HG03378 (cell line): Measurements from ENCODE around the gene WWP2.
"Not testable (repeated sequence)": the region's sequence is repeated elsewhere in the genome, so short reads cannot be mapped to it uniquely, and the experiment has no call there.

ENCODE experiments used
- ATAC-seq: cut with Tn5 transposase; IDR thresholded peaks from one replicate; pipeline ENCODE4 v1.9.1; 2021; ENCODE audit warnings: mild to moderate bottlenecking, moderate library complexity; ENCODE audit not compliant: unreplicated experiment

Gene WWP2

DNA sequence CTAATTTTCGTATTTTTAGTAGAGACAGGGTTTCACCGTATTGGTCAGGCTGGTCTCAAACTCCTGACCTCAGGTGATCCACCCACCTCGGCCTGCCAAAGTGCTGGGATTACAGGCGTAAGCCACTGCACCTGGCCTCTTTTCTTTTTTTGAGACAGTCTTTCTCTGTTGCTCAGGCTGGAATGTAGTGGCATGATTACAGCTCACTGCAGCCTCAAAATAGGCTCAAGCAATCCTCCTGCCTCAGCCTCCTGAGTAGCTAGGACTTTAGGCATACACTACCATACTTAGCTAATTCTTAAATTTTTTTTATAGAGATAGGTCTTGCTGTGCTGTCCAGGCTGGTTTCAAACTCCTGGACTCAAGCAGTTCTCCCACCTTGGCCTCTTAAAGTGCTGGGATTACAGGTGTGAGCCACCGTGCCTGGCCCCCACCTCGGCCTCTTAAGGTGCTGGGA lies 29.3 kb downstream of the WWP2 start:
- not testable (repeated sequence) for ATAC-seq

DNA sequence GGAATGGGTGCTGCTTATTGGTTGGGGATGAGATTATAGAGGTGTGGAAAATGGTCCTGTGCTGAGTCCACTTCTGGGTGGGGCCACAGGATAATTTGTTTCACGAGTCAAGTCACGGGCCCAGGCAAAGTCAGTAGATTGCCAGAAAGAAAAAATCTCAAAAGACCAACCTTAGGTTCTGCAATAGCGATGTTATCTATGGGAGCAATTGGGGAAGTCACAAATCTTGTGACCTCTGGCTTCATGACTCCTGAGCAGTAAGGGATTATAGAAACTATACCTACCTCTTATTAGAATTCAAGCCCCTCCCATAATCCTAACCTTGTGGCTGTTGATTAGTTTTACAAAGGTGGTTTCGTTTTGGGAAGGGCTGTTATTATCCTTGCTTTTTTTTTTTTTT lies 31.4 kb downstream of the WWP2 start:
- ATAC-seq = no peak

- no peak for ATAC-seq
Observed at GRCh38 chr16:69794486-69794885, 32.4 kb downstream of the WWP2 start.

DNA sequence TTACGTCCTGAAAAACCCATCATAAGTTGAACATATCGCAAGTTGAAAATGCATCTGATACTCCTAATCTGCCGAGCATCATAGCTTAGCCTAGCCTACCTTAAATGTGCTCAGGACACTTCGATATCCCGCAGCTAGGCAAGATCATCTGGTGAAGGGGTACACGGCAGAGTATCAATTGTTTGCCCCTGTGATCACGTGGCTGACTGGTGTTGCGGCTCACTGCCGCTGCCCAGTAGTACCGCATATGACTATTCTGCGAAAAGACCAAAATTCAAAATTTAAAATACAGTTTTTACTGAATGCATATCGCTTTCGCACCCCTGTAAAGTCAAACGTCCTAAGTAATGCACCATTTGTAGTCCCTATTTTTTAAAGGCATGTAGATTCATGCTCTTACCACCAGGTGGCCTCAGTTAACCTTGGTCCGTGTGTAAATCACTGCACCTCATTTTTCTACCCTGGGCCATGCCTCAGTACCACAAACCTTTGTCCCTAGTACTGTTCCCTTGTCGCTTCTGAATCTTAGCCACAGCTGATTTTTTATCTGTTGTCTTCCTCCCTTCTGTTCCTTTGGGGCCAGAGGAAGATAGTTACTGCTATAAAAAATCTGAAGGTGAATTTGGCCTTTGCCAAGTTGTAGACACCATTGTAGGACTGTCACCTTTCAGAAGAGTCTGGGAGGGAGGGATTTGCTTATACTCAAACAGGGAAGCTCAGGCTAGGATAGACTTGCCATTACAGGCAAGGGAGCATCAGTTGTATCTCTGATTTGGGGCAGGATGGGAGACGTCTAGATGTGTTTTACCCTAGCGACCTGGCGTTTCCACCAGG lies 34.4 kb downstream of the WWP2 start:
- no peak for ATAC-seq

DNA sequence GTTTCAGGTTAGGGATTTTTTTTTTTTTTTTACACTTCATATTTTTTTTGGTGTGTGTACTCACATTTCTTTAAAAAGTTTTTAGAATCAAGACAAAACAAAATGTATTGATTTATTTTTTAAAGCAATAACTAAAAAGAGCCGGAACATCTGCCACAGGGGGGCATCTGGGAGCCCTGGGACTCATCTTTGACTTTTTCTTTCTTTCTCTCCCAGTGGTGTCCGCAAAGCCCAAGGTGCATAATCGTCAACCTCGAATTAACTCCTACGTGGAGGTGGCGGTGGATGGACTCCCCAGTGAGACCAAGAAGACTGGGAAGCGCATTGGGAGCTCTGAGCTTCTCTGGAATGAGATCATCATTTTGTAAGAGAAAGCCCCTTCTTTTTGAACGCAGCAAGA lies 36.3 kb downstream of the WWP2 start:
- no peak for ATAC-seq

GRCh38 chr16:69799611-69800031 lies 37.5 kb downstream of the WWP2 start:
- ATAC-seq = no peak

DNA sequence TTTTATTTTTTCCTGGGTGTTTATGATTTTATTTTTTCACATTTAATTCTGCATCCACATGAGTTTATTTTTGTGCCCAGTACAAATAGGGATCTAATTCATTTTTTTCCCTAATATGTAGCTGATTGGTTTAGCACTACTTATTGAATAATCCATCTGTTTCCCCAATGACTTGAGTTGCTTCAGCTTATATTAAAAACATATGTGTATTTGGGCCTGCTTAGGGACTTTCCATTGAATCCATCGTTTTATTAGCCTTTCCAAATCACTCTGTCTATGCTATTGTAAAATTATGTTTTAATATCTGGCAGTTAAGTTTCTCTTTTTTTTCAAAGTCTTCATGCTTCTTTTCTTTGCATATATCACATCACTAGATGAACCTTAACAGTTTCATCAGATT lies 42.2 kb downstream of the WWP2 start:
- no peak for ATAC-seq

- ATAC-seq = not testable (repeated sequence)
Observed at GRCh38 chr16:69806776-69807175, 44.6 kb downstream of the WWP2 start.

DNA sequence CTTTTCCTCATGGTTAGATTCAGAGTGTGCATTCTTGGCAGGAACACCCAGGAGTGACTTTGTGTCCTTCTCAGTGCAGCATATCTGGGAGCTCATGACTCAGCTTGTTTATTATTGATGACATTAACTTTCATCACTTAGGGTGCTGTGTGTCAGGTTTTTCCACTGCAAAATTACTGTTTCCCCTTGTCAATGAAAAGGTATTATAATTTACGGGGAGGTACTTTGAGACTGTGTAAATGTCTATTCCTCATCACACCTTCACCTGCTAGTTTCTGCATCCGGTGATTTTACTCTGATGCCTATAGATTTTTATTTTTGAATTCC lies 50.5 kb downstream of the WWP2 start:
- ATAC-seq = no peak

DNA sequence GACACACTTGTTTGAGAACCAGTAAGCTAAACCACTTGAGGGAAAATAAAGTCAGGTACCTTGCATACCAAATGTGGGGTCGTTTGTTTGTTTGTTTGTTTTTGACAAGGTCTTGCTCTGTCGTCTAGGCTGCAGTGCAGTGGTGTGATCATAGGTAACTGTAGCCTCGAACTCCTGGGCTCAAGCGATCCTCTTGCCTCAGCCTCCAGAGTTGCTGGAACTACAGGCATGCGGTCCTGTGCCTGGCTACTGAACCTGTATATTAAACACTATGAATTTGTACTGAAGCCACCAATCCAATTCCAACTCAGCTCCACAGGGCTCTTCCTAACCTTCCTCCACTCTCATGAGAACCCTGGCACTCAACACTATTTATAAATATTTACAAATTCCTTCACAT lies 51.9 kb downstream of the WWP2 start:
- no peak for ATAC-seq

DNA sequence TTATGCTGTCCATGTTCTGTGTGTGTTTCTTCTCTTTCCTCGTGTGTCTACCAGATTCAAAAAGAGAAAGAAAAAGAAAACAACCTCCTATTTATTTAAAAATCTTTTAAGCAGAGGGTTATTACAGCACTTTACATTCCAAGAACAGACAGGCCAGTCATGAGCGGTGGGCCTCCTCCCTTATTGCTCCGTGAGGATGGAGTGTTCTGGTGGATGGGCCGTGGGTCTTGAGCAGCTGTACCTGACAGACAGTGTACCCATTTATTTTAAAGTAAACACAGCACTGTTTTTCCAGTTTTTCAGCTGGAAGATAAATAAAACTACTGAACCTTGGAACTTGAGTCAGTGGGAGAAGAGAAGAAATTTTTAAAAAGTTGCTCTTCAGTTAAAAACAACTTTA lies 52.4 kb downstream of the WWP2 start:
- no peak for ATAC-seq

DNA sequence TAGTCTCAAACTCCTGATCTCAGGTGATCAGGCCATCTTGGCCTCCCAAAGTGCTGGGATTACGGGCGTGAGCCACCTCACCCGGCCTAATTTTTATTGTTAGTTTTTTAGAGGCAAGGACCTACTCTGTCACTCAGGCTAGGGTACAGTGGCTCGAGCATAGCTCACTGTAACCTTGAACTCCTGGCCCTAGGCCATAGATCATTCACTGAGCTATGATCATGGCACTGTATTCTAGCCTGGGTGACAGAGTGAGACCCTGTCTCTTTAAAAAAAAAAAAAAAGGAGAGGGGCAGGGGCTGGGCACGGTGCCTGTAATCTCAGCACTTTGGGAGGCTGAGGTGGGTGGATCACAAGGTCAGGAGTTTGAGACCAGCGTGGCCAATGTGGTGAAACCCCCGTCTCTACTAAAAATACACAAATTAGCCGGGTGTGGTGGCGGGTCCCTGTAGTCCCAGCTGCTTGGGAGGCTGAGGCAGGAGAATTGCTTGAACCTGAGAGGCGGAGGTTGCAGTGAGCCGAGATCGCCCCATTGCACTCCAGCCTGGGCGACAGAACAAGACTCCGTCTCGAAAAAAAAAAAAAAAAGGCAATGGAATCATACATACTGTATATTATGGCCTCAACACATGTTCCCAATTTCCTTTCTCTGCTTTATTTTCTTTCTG lies 53.2 kb downstream of the WWP2 start:
- ATAC-seq = not testable (repeated sequence)

DNA sequence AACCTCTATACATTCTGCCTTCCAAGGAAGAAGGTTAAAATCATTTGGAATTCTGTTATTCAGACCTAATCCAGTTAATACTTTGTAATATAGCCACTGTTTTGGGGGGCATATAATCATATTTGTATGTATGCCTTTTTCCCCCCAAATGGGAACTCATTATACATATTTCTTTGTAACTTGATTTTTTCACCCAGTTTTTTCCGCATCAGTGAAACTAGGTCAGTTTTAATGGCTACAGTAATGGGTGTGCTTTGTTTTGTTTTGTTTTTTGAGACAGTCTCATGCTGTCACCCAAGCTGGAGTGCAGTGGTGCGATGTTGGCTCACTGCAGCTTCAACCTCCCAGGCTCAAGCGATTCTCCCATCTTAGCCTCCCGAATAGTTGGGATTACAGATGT lies 54.9 kb downstream of the WWP2 start:
- no peak for ATAC-seq

- no peak for ATAC-seq
Observed at GRCh38 chr16:69818891-69819545, 56.9 kb downstream of the WWP2 start.

DNA sequence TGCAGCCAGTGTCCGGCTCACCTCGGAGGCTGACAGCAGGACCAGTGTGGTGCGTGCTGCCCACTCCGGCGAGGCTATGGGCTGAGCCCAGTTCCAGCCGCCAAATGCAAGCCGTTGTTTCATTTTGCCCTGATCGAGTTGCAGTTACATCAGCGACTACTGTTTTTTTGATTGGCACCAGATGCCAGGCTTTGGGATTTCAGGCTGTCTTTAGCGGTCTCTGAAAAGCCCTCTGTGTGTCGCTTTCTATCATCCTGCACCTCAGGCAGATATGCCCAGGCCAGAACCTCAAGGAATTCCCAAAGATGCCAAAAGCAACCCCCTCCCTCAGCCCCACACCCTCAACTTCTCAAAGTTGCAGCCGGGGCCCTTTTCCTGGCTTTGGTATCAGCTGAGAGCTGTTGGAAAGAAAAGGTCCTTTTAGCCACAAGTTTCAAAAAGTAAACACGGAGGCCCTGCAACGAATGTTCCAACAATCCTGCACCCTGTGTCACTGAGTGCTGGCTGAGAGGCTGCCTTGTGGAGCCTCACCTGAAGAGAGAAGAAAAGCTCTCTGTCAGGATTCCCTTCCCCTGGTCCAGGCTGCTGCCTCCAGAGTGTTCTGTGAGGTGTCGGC lies 58.9 kb downstream of the WWP2 start:
- no peak for ATAC-seq

GRCh38 chr16:69821844-69822173 lies 59.7 kb downstream of the WWP2 start:
- no peak for ATAC-seq

DNA sequence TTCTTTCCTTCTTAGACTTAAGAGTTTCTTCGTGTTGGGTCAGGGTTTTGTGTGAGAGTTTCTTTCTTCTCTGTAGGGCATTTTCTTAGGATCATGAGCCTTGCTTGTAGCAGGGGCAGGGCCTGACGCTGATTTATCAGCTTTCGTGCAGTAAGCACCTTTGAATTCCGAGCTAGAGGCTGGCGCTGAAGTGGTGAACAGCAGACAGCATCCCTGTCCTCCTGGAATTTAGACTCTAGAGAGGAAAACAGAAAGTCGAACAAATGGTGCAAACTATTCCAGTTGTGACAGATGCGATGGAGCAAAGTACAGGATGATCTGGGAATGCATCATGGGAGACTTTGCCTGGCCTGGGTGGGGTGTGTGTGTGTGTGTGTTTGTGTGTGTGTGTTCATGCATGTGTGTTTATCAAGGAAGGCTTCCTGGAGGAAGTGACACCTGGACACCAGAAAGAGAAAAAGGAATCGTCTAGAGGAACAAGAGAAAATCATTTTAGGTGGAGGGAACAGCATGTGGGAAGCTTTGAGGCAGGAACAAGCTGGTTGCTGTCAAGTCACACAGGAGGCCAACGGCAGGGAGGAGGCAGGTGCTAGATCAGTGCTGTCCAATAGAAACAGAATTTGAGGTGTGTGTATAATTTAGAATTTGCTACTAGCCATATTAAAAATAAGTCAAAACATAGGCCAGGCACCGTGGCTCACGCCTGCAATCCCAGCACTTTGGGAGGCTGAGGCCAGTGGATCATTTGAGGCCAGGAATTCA lies 60.2 kb downstream of the WWP2 start:
- no peak for ATAC-seq

DNA sequence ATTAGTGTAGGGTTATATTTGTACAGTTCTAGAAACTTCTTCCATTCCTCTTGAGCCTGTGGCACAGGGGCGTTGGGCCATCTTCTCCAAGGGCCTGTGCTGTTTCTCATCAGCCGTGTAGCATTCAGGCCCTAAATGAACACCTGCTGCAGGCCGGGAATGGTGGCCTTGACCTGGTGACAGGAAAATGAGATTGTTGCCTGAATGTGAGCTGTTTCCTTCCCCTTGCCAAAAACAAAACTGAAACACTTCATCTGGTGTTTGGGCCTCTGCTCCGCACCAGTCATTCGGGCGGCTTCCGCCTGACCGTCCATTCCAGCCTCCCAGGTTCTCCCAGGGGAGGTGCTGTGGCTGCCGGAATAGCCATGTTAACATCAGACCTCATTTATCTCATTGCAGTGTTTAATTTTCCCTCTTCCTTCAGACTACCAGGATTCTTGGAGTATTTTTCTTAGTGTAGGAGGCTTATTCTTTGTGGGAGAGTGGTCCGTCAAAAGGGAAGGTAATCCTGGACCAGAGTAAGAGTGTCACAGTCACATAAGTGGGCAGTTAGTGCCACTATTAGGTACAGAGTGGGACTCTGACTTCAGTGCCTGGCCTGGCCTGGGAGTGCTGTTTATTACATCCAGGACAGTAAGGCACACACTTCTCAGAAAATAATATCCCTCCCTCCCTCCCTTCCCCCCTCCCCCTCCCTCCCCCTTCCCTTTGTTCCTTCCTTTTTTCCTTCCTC lies 61.9 kb downstream of the WWP2 start:
- peak; percentile 79 for ATAC-seq

- not testable (repeated sequence) for ATAC-seq
Observed at GRCh38 chr16:69824564-69825142, 62.5 kb downstream of the WWP2 start.

DNA sequence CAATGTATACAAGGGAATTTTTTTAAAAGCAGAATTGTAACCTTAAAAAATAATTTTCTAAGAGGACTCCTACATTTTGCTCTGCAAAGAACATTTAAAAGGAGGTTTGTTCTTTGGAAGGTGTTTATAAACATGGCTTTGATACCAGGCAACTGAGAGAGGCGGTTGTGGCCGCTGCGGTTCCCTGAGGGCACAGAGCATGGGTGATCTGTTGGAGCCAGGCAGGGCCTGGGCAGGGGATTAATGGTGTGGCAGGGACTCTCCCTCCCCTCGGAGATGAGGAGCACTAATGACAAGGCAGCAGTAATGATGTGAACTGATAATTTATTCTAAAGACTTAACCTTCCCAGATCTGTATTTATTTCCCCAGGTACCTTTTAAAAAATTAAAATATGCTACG lies 65.4 kb downstream of the WWP2 start:
- no peak for ATAC-seq
